Measurements from ENCODE around the gene CDC7. TPM values are rescaled to one million over a fixed set of nuclear protein-coding genes. Genes with fewer than 3 reads are reported as not detected.

Gene CDC7
- total RNA-seq, 2 experiments from 2014 or later: 35.8 to 54.5 TPM

DNA sequence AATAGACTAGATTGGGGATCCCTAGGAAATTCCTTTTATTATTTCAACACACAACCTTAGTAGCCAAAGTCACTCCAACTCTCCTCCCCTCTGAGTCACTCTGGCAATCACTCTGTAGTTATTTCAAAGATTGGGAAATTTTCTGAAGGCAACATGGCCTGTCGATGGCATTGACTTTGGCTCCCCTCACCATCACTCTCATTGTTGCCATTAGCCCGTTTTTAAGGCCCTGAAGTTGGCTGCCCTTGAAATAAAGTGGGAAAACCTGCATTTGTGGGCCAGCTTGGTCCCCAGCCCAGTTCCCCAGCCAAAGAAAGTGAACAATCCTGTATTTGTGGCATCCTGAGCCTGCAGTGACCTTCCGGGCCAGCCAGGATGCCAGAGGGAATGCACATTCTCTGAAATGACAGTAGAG is 52.5 kb downstream of the CDC7 start:
- Histone ChIP-seq H3K79me2 (ENCODE audit: insufficient read depth, low read depth, low read length) (no peaks in the 10 kb centered on the region), H3K9me3 (ENCODE audit: low read length) (no peaks in the 10 kb centered on the region), H3K4me1 (ENCODE audit: insufficient read depth, low read length, poor library complexity, severe bottlenecking) (peaks cover 13% of the 10 kb centered on the region), H3K36me3 (ENCODE audit: insufficient read depth, low read length) (no peaks in the 10 kb centered on the region; the same call in 1 of the 2 replicates), H3K27ac (ENCODE audit: low read depth, low read length, poor library complexity, severe bottlenecking) (no peak overlapping the region), H3K4me3 (ENCODE audit: low read depth, low read length, poor library complexity, severe bottlenecking) (no peak overlapping the region), H3K9me2 (ENCODE audit: insufficient read depth, low read length) (no peaks in the 10 kb centered on the region), H4K20me1 (ENCODE audit: insufficient read depth, low read length) (no peaks in the 10 kb centered on the region), H3K4me2 (ENCODE audit: low read length) (no peak overlapping the region), H2AFZ (ENCODE audit: low read length) (no peak overlapping the region)
- intact Hi-C loops (cut with micrococcal nuclease; ENCODE audit: unreplicated experiment): no loop called here
- CTCF ChIA-PET (ENCODE audit: unreplicated experiment): no interaction called here
- DNase-seq (ENCODE audit: low spot score): no peak
- no TSS peak for BruUV-seq (replicated peaks)
- POLR2A ChIA-PET: no interaction called here
- no peak for TF ChIP-seq CTCF (conservative IDR thresholded peaks at IDR 0.05; ENCODE audit: low read length)
- no peak for TF ChIP-seq EZH2phosphoT487 (IDR thresholded peaks at IDR 0.05; ENCODE audit: borderline replicate concordance, low read depth, low read length)

DNA sequence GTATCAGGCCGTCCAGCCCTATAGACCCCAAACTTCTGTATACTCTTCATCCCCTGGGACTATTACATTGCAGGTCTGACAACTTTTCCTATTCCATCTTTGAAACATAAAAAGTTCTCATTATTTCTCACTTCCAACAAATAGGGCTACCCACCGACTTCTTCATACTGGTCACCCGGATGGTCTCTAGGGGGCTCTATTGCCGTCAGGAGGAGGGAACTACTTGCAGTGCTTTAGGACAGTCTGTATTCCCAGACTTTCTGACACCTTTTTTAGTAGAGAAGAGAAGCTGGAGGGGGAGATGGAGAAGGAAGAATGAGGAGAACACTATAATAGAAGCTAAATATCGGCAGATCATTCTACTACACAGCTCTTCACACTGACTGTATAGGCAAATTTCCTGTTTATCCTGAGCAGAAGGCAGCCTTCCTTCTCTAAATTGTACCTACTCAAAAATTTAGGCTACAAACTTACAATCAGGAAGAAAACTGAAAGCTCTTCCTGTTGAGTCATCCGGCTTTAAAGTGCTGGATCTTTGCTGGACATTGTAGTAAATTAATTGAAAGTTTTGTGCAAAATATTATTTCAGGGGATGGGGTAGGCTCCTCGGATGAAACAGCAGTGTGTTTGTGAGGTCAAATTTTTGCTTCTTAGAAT is 54.6 kb downstream of the CDC7 start:
- Histone ChIP-seq H3K4me3 (ENCODE audit: low read depth, low read length, poor library complexity, severe bottlenecking) (no peak overlapping the region), H3K4me2 (ENCODE audit: low read length) (no peak overlapping the region), H3K27ac (ENCODE audit: low read depth, low read length, poor library complexity, severe bottlenecking) (no peak overlapping the region), H2AFZ (ENCODE audit: low read length) (no peak overlapping the region), H3K36me3 (ENCODE audit: insufficient read depth, low read length) (no peaks in the 10 kb centered on the region; the same call in 1 of the 2 replicates), H3K9me3 (ENCODE audit: low read length) (no peaks in the 10 kb centered on the region), H3K79me2 (ENCODE audit: insufficient read depth, low read depth, low read length) (no peaks in the 10 kb centered on the region), H3K9me2 (ENCODE audit: insufficient read depth, low read length) (no peaks in the 10 kb centered on the region), H4K20me1 (ENCODE audit: insufficient read depth, low read length) (no peaks in the 10 kb centered on the region), H3K4me1 (ENCODE audit: insufficient read depth, low read length, poor library complexity, severe bottlenecking) (no peaks in the 10 kb centered on the region)
- intact Hi-C loops (cut with micrococcal nuclease; ENCODE audit: unreplicated experiment): no loop called here
- ChIA-PET POLR2A (no interaction called here), CTCF (ENCODE audit: unreplicated experiment) (no interaction called here)
- TF ChIP-seq CTCF (conservative IDR thresholded peaks at IDR 0.05; ENCODE audit: low read length) (no peak), EZH2phosphoT487 (IDR thresholded peaks at IDR 0.05; ENCODE audit: borderline replicate concordance, low read depth, low read length) (no peak)
- no peak for DNase-seq (ENCODE audit: low spot score)
- BruUV-seq (replicated peaks): no TSS peak

DNA sequence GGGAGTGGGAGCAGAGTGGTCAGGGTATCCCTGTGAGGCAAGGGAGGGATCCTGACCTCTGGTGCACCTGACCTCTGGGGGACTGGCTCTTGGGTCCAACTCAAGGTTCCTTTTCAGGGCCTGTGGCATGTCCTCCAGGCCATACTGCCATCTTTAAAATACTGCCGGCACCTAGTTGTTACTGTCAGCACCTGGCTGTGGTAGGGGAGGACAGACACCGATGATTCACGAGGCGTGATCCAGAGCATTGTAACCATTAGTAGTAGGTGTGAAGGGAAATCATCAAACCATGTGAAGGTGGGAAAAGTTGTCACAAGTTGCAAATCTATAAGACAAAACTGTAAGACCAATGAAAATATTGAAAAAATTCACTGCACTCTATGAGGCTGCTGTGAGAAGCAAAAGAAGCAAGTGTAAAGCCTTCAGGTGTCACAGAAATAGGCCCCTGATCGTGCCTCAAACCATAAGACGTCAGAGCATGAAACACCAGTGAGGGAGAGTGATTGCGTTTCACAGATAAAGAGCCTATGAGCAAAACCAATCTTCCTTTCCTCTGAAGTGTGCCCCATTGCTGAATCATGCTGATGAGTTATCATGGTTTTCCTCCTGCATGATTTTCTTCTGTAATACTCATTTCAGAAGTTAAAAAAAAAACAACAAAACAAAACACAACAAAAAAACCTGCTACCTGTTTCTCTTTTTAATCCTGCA is 55.3 kb downstream of the CDC7 start:
- H4K20me1 ChIP-seq (ENCODE audit: insufficient read depth, low read length): no peaks in the 10 kb centered on the region
- ChIA-PET POLR2A (no interaction called here), CTCF (ENCODE audit: unreplicated experiment) (no interaction called here)
- no peaks in the 10 kb centered on the region for H3K4me1 ChIP-seq (ENCODE audit: insufficient read depth, low read length, poor library complexity, severe bottlenecking)
- no peak overlapping the region for H3K4me2 ChIP-seq (ENCODE audit: low read length)
- no peak for DNase-seq (ENCODE audit: low spot score)
- H3K9me3 ChIP-seq (ENCODE audit: low read length): no peaks in the 10 kb centered on the region
- intact Hi-C loops (cut with micrococcal nuclease; ENCODE audit: unreplicated experiment): no loop called here
- no peak overlapping the region for H2AFZ ChIP-seq (ENCODE audit: low read length)
- H3K27ac ChIP-seq (ENCODE audit: low read depth, low read length, poor library complexity, severe bottlenecking): no peak overlapping the region
- no peaks in the 10 kb centered on the region for H3K36me3 ChIP-seq (ENCODE audit: insufficient read depth, low read length)
- TF ChIP-seq EZH2phosphoT487 (IDR thresholded peaks at IDR 0.05; ENCODE audit: borderline replicate concordance, low read depth, low read length): no peak
- TF ChIP-seq CTCF (conservative IDR thresholded peaks at IDR 0.05; ENCODE audit: low read length): no peak
- no peak overlapping the region for H3K4me3 ChIP-seq (ENCODE audit: low read depth, low read length, poor library complexity, severe bottlenecking)
- no TSS peak for BruUV-seq (replicated peaks)
- no peaks in the 10 kb centered on the region for H3K79me2 ChIP-seq (ENCODE audit: insufficient read depth, low read depth, low read length)
- no peaks in the 10 kb centered on the region for H3K9me2 ChIP-seq (ENCODE audit: insufficient read depth, low read length)

Data from OCI-LY7 (cell line).